DMS153 treated with DMSO at 0.1 percent for 48 hours (cell line): ENCODE data around the gene STAT5B.
A peak's percentile ranks its signal among the peaks of the same experiment; 100 is the strongest.
"Not testable (repeated sequence)": the region's sequence is repeated elsewhere in the genome, so short reads cannot be mapped to it uniquely, and the experiment has no call there.

Source experiments
- DNase-seq: peaks from one replicate; lab custom pipeline; 2025; ENCODE audit not compliant: unreplicated experiment; lab: John Stamatoyannopoulos, UW

STAT5B gene

DNA sequence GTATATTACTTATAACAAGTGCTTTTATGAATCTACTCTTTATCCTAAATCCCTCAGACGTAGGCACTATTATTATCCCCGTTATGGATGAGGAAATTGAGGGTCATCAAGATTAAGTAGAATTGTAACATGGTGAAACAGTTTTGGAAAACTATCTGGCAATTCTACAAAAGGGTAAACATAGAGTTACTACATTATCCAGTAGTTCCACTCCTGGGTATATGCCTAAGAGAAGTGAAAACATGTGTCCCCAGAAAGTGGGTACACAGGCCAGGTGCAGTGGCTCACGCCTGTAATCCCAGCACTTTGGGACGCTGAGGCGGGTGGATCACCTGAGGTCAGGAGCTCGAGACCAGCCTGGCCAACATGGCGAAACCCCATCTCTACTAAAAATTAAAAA lies 36.6 kb downstream of the STAT5B start:
- not testable (repeated sequence) for DNase-seq

DNA sequence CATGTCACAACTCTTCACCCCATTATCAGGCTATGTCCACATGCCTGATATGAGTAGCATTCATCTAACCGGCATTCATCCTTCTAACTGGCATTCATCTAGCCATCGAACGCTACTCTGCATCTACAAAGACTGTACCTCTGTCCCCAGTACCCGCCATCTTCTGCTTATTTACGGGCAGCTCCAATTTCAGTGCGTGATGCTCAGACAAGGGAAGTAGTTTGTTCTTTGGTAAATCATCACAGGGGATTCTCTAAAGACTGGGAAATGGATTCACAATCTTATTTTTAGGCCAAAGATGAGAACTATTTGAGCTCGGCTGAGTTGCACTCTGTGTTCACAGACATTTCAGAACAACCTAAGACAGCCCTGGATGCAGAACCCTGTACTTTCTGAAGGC lies 39.4 kb downstream of the STAT5B start:
- DNase-seq, result no peak

DNA sequence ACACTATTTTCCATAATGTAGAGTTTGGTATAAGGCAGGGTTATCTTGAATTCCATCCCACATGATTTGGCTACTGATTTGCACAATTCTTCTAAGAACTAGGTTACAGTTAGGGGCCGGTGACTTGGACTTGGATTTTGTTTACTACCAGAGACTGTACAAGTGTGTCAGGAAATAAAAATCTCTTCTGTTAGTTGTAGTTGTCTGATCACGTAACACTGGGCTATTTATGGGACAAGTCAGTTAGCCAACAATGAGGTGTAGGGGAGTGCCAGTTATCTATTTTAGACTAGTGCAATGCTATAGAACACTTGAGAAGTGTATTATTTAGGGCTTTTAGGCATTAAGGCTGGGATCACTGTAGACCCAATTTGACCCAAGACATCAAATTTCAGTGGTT lies 42.2 kb downstream of the STAT5B start:
- DNase-seq, result no peak

- no peak for DNase-seq
Observed at GRCh38 chr17:42233156-42233555, 43.0 kb downstream of the STAT5B start.

- DNase-seq, result no peak
Observed at GRCh38 chr17:42230225-42230624, 46.0 kb downstream of the STAT5B start.

- no peak for DNase-seq
Observed at GRCh38 chr17:42227849-42228700, 48.1 kb downstream of the STAT5B start.

DNA sequence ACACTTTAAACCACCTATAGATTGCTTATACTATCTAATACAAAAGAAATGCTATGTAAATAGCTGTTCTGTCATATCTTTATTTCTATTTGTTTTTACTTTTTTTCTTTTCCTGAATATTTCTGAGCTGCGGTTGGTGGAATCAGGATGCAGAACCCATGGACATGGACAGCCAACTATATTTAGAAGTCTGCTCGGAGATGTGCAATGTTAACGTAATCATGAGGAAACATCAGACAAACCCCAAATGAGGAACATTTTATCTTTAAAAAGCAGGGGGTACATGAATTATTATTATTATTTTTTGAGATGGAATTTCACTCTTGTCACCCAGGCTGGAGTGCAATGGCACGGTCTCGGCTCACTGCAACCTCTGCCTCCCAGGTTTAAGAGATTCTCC lies 50.5 kb downstream of the STAT5B start:
- DNase-seq, result no peak

GRCh38 chr17:42224651-42225050 lies 51.5 kb downstream of the STAT5B start:
- no peak for DNase-seq

- DNase-seq, result no peak
Observed at GRCh38 chr17:42221886-42222745, 54.1 kb downstream of the STAT5B start.

DNA sequence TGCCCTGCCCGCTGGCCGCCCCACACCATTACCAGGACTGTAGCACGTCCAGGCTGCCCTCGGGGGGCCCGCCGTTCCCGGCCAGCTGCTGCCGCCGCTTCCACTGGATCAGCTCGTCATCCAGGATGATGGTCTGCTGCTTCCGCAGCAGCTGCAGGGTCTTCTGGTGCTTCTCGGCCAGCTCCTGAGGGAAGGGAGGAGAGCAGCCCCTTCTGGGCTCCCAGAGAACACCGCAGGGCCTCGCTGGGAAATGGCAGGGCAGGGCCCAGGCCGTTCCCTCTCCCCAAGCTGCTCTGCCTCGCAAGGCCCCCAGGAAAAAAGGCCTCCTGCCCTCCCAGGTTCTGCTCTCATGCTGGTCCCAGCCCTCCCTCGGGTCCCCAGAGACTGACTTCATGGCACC lies 56.9 kb downstream of the STAT5B start:
- DNase-seq, result not testable (repeated sequence)

DNA sequence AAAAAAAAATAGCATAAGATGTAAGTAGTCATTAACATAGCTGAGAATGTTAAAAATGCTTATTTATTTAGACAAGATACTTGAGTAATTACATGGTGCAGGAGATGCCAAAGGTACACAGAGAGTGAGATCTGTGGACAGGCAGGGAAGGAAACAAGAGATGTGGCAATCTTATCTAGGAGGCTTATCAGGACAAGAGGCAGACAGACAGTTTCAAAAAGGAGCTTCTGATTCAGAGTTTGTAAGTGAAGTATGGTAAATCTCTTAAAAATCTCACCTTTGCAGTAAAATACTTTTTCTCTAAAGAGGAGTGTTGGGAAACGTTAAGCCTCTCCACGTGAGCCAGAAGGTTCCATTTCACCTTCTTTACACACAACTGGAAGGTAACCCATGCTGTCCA lies 62.0 kb downstream of the STAT5B start:
- DNase-seq, result no peak

DNA sequence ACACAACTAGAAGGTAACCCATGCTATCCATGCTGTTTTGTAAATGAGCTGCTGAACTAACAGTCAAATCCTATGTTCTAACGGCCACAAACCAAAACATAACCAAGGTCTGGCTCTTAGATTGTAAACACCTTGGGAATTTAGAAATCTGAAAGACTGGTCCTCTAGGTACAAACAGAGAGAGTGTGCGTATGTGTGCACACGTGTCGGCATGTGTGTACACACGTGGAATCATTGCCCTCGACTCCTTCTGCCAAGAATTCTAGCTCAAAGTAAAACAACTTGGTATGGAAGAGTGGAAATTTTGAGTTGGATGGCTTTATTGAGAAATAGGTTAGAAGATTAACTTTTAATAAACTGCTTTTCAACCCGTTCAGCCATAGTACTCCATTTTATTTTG lies 63.8 kb downstream of the STAT5B start:
- no peak for DNase-seq

- DNase-seq, result not testable (repeated sequence)
Observed at GRCh38 chr17:42211921-42212341, 64.3 kb downstream of the STAT5B start.

DNA sequence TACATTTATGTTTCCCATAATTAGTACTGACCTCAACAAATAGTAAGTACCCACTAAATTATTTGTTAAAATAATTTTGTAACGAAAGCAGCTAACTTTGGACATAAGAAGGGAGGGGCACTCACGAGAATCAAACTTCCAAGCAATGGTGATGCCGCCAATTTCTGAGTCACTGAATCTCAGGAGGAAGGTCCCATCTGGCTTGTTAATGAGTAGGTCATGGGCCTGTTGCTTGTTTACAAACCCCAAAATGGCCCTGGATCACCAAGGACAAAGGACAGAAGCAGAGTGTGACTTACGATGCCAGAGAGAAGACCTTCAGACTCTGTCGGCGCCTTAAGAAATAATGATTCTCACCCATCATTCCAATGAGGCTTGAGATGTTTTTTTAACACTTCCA lies 66.1 kb downstream of the STAT5B start:
- no peak for DNase-seq

DNA sequence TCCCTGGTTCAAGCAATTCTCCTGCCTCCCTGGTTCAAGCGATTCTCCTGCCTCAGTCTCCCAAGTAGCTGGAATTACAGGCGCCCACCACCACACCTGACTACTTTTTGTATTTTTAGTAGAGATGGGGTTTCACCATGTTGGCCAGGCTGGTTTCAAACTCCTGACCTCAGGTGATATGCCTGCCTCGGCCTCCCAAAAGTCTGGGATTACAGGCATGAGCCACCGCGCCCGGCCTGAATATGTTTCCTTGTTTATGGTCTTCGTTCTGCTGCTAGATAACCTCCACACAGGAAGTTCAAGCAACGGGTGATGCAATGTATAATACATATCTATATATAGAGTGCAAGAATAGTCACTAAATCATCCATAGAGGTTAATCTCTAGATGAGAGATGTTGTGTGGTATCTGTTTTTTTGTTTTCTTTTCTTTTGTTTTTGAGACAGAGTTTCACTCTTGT lies 70.0 kb downstream of the STAT5B start:
- not testable (repeated sequence) for DNase-seq

DNA sequence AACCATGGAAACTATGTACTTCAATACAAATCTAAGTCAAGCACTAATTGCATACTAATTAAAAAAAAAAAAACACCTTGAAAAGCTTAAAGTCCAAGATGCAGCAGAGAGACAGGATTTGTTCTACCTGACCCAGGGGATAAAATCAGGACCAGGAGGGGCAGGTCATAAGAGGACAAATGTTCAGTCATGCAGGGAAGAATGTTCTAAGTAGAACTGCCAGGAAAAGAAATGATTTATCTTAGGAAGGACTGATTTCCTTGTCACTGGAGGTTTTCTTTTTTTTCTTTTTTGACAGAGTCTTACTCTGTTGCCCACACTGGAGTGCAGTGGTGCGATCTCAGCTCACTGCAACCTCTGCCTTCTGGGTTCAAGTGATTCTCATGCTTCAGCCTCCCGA lies 72.8 kb downstream of the STAT5B start:
- DNase-seq, result no peak

GRCh38 chr17:42202696-42203095 lies 73.5 kb downstream of the STAT5B start:
- no peak for DNase-seq

- no peak for DNase-seq
Observed at GRCh38 chr17:42202159-42202558, 74.0 kb downstream of the STAT5B start.

- no peak for DNase-seq
Observed at GRCh38 chr17:42201458-42201772, 74.8 kb downstream of the STAT5B start.

- peak; percentile 21 for DNase-seq
Observed at GRCh38 chr17:42200706-42201457, 75.3 kb downstream of the STAT5B start.

GRCh38 chr17:42199416-42200011 lies 76.7 kb downstream of the STAT5B start:
- DNase-seq, result no peak
